Large intestine (tissue), 12 donors: ENCODE data around the gene GLRA3. TPM values are rescaled to one million over a fixed set of nuclear protein-coding genes. Genes with fewer than 3 reads are reported as not detected.
"Not testable (repeated sequence)": the region's sequence is repeated elsewhere in the genome, so short reads cannot be mapped to it uniquely, and the experiment has no call there.

Experiments used
- DNase-seq, 2 donors: peaks; one replicate each; pipeline versions ENCODE4 v3.0.0 to v3.0.0-alpha.2; 2013
- H3K27ac ChIP-seq: one replicate; pipeline ENCODE4 v1.5.1; 2013; ENCODE audit warnings: low read length
- H3K27me3 ChIP-seq: 2 replicates; pipeline ENCODE4 v1.6.1; 2013; ENCODE audit warnings: low read length; ENCODE audit not compliant: control insufficient read depth, insufficient read depth
- H3K36me3 ChIP-seq: 2 replicates; pipeline ENCODE4 v1.6.1; 2013; ENCODE audit warnings: low read length; ENCODE audit not compliant: control insufficient read depth, insufficient read depth
- H3K4me1 ChIP-seq: one replicate; pipeline ENCODE4 v1.6.1; 2013; ENCODE audit warnings: low read length; ENCODE audit not compliant: control insufficient read depth, insufficient read depth
- H3K4me3 ChIP-seq: one replicate; pipeline ENCODE4 v1.5.1; 2013; ENCODE audit warnings: low read length
- H3K9me3 ChIP-seq: one replicate; pipeline ENCODE4 v1.6.1; 2013; ENCODE audit warnings: mild to moderate bottlenecking, low read depth, low read length, moderate library complexity; ENCODE audit not compliant: control insufficient read depth
- WGBS: methylation state at CpG from one replicate; pipeline ENCODE4 v1.1.5; 2013; ENCODE audit warnings: low lambda C conversion rate; ENCODE audit not compliant: insufficient coverage; 5-methylcytosine and 5-hydroxymethylcytosine counted together
- long read RNA-seq, 11 donors: transcript quantifications; one replicate each; lab custom pipeline, GENCODE V29; 2026
- polyA plus RNA-seq: library from polyadenylated mRNA; unstranded; fragments of 120-200 nt; gene quantifications from one replicate; pipeline ENCODE4 v1.2.1, GENCODE V29; 2013

Gene GLRA3
- polyA plus RNA-seq, result 1.0 TPM
- long read RNA-seq, donor 1, result 0 reads
- long read RNA-seq, donor 2, result 0 reads
- long read RNA-seq, donor 3, result 0 reads
- long read RNA-seq, donor 4, result 0 reads
- long read RNA-seq, donor 5, result 0 reads
- long read RNA-seq, donor 6, partial matches to known transcripts, result 0 of 1 reads
- long read RNA-seq, donor 6, other reads (novel, unspliced or antisense), result 0 of 1 reads
- long read RNA-seq, donor 7, result 0 reads
- long read RNA-seq, donor 8, result 0 reads
- long read RNA-seq, donor 9, result 0 reads
- long read RNA-seq, donor 10, result 0 reads
- long read RNA-seq, donor 11, result 0 reads

DNA sequence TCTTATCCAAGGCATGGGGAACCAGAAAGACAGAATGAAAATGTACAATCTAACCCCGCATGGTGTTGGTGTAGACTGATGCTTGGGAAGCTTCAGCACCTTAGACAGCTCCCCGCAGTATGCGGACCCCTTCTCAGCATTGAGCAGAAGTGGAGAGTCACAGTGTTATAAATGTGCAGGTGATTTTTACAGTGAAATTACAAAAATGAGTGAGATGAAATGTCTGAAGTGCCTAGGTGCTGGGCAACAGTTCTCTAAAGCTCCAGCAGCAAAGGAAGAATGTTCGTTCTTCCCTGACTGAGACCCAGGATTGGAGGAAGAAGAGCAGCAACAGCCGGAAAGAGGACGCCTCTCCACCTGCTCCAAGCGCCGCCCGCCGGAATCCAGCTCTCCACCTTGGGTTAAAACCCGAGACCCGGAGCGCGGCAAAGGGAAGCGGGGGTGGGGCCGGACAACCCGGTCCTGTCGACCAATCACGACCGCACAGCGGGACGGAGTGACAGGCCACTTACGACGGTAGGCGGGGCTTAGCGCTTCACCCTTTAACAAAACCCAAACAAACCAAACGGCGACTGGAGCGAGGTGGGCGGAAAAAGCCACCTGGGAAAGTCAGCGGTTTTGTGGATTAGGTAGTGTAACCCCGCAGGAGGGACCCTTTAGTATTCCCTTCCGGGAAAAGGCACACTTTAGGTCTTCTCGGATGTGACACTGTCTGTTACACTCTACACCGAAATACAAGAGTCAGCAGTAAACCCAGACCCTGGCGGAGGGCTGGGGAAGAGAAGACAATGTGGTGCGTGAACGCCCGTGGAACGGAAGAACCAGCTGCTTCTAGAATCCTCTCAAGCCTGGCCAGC, at the start of gene GLRA3:
Gene GLRA3, minus strand, starts transcription at position 403 of the 857 bp plus-strand sequence. CDS start 436 bp downstream, outside the sequence.
- H3K27ac ChIP-seq, result no peak within 1 kb of the TSS
- peak within 1 kb of the TSS; percentile 35 for H3K4me3 ChIP-seq
- peaks cover 3% of the 10 kb centered on the region for H3K4me1 ChIP-seq
- no peaks in the 10 kb centered on the region for H3K9me3 ChIP-seq
- DNase-seq, result peak; percentile 17 to 51
- H3K36me3 ChIP-seq, result no peaks in the 10 kb centered on the region
- WGBS, result no CpG with 5 or more reads among the region's 40 CpGs
- no peaks in the 10 kb centered on the region for H3K27me3 ChIP-seq

DNA sequence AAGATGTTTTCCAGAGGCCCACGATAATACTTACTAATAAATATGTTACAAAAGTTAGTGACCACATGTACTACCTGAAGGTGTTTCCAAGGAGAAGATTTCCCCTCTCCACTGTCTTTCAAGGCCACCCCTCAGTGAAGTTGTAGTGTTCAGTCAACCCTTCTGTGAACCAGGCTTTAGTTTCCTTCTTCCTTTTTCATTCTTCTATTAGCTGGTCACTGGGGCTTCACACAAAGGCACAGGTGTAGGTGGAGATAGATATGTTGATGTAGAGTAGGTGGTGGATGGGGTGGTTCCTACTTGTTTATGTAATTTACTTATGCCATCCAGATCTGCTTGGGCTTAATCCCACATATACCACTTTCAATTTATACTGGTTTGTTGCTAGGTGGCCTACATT, 45.9 kb upstream of the GLRA3 start:
- H3K36me3 ChIP-seq, result no peaks in the 10 kb centered on the region
- no peak overlapping the region for H3K4me3 ChIP-seq
- H3K4me1 ChIP-seq, result peaks cover 7% of the 10 kb centered on the region
- no peaks in the 10 kb centered on the region for H3K9me3 ChIP-seq
- no CpG with 5 or more reads among the region's 1 CpG for WGBS
- no peak for DNase-seq
- H3K27me3 ChIP-seq, result no peaks in the 10 kb centered on the region
- no peak overlapping the region for H3K27ac ChIP-seq

DNA sequence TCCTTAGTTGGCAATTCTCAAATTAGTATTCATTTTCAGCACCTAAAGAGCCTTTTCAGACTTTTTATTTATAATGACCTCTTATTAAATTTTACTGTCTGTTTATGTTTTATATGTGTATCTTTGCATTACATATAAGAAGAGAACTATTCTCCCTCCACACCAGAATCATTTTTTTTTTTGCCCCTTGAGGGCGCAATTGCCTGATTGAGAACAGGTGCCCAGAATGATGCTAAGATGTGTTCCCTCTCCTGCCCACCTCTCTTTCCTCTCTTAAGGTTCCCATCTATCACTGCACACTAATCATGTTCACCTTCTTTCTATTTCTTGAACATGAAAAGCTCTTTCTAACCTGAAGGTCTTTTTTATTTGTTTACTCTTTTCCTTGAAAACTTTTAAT, 44.9 kb upstream of the GLRA3 start:
- Histone ChIP-seq H3K36me3 (no peaks in the 10 kb centered on the region), H3K27ac (no peak overlapping the region), H3K4me3 (no peak overlapping the region), H3K9me3 (no peaks in the 10 kb centered on the region), H3K27me3 (no peaks in the 10 kb centered on the region), H3K4me1 (peaks cover 7% of the 10 kb centered on the region)
- no peak for DNase-seq
- no CpG with 5 or more reads among the region's 1 CpG for WGBS

DNA sequence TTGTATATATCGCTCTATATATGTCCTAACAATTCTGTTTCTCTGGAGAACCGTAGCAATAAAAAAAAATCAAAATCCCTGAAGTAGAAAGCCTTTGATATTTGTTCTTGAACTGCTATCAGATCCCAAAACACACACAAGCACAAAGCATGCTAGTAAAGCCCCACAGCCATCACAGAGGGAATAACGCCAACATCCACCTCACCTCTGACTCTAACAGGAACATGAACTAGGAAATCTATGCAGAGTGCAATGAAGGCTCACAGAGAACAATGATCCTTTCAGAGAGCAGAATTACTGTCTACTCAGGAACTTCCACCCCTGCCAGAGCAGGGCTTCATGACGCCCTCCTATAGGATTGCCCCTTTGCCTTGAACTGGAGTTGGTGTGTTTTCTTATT, 44.1 kb upstream of the GLRA3 start:
- not testable (repeated sequence) for H3K27ac ChIP-seq, H3K36me3 ChIP-seq, H3K4me3 ChIP-seq, H3K9me3 ChIP-seq, DNase-seq, H3K4me1 ChIP-seq, H3K27me3 ChIP-seq
- 70% methylated on average over 2 of the region's 4 CpGs for WGBS

DNA sequence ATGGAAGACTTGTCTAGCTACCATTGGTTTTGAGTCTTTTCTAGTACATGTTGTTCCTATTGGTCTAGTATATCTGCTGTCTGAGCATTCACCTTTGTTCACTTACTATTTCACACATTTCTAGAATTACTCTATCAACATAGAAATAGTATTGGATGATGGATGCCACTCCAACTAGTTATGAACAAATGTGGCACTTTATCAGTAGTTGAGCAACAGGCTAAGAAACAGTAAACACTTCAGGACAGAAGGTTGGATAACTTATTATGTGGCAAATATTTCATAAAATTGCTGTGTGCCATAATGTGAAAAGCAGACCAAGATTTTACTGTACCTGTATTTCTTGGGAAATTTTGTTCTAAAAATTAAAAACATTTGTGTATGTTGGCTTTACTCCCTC, 42.4 kb upstream of the GLRA3 start:
- peak in 1 of 2 donors; percentile 3 for DNase-seq
- H3K9me3 ChIP-seq, result no peaks in the 10 kb centered on the region
- H3K36me3 ChIP-seq, result no peaks in the 10 kb centered on the region
- no peak overlapping the region for H3K4me3 ChIP-seq
- H3K27me3 ChIP-seq, result no peaks in the 10 kb centered on the region
- H3K4me1 ChIP-seq, result peaks cover 7% of the 10 kb centered on the region
- H3K27ac ChIP-seq, result peak overlapping the region; percentile 61

DNA sequence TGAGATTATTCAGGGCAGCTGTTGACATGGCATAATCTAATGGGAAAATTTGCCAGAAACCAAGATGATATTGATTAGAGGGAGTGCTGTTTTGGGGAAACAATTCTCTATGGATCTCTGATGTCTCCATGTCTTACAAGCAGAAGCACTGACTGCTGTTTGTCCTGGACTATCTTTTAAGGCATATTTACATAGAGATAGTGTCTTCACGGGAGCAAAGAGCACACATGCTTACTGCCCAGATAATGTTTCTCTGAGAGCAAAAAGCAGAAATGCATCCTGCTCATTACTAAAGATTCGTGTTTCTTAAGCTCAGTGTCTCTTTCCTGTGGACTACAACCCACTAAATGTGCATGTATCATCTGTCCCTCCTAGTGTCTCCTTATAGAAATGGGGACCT, 41.3 kb upstream of the GLRA3 start:
- Histone ChIP-seq H3K4me1 (peaks cover 7% of the 10 kb centered on the region), H3K36me3 (no peaks in the 10 kb centered on the region), H3K9me3 (no peaks in the 10 kb centered on the region), H3K27ac (peak overlapping the region; percentile 61), H3K4me3 (no peak overlapping the region), H3K27me3 (no peaks in the 10 kb centered on the region)
- peak; percentile 19 to 70 for DNase-seq
- WGBS, result 0% methylated on average over 1 of the region's 2 CpGs

DNA sequence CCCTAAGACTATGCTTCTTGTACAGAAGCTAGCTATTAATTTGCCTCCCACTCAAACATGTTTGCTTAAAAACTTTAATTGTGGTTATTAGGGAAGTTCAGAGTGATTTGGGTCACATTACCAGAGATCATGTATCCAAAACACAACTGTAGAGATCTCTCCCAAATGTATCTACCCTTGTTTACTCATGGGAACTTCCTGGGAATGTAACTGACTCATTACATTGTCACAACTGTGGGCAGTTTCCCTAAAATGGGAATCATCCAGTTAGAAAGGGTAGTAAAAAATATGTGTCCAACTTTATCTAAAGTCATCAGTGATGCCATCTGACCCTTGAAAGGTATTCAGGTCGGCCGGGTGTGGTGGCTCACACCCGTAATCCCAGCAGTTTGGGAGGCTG, 40.3 kb upstream of the GLRA3 start:
- Histone ChIP-seq H3K4me1 (peaks cover 7% of the 10 kb centered on the region), H3K9me3 (no peaks in the 10 kb centered on the region), H3K27ac (no peak overlapping the region), H3K27me3 (no peaks in the 10 kb centered on the region), H3K4me3 (no peak overlapping the region), H3K36me3 (no peaks in the 10 kb centered on the region)
- no CpG with 5 or more reads among the region's 3 CpGs for WGBS
- no peak for DNase-seq

DNA sequence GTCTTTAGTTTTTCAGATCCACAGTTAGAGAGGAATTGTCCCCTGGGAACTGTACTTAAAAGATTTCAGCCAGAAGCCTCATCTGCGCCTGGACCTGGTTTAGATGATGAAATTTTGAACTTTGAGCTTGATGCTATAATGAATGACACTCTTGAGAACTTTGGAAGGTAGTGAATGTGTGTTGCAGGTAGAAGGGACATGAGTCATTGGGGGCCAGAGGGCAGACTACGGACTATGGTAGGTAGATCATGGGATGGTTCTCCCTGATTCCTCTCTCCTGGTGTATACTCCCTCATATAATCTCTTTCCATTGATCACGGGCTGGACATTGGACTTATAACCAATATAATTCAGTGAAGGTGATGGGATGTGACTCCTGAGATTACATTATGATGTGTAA, 38.9 kb upstream of the GLRA3 start:
- Histone ChIP-seq H3K4me1 (peaks cover 7% of the 10 kb centered on the region), H3K27me3 (no peaks in the 10 kb centered on the region), H3K4me3 (no peak overlapping the region), H3K27ac (peak overlapping the region; percentile 40), H3K9me3 (no peaks in the 10 kb centered on the region), H3K36me3 (no peaks in the 10 kb centered on the region)
- peak; percentile 71 to 89 for DNase-seq
- WGBS, result no CpG with 5 or more reads among the region's 3 CpGs

DNA sequence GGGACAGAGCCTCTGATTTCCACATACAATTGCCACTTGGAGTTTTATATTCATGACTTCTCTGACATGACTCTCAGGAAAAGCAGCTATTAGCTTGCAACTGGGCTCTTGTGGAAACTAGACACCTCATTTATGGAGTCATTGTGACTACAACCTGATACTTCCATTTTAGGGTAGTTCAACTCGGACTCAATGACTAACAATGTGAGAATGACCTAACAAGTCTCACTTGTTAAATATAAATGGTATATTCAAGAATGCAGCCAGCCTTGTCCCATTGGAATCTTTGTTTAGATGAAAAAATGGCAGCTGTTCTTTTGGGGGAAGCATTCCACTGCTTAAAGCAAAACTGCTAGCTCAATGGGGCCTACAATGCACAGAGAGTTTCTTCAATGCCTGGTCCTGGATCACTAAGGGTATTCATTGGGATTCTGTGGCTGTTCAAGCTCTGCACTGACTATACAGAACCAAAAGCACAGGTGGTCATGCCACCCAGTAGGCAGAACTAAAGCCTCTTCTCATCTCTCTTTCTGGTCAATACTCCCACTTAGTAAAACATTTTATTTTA, 36.5 kb upstream of the GLRA3 start:
- Histone ChIP-seq H3K27ac (no peak overlapping the region), H3K4me1 (no peaks in the 10 kb centered on the region), H3K4me3 (no peak overlapping the region), H3K27me3 (no peaks in the 10 kb centered on the region), H3K36me3 (no peaks in the 10 kb centered on the region), H3K9me3 (no peaks in the 10 kb centered on the region)
- no peak for DNase-seq
- WGBS, result no CpG with 5 or more reads among the region's 1 CpG

DNA sequence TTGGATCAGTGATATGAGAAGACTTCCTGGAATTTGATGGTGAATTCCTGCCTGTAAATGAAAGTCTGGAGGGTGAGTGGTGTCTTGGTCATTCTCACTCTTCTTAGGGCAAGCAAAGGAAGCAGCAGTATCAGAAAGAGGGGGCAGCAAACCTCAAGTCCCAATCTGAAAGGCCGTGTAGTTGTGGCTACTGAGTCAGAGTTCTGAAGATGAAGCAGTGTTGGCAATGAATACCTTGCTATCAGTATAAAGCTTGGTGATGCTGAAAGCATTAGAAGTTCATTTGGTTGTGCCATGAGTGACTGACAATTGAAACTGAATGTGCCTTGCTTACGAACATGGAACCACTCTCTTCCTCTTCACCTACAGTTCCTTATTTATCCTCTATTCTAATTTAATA, 35.0 kb upstream of the GLRA3 start:
- H3K9me3 ChIP-seq, result no peaks in the 10 kb centered on the region
- no peak overlapping the region for H3K4me3 ChIP-seq
- no peaks in the 10 kb centered on the region for H3K27me3 ChIP-seq
- no peak overlapping the region for H3K27ac ChIP-seq
- DNase-seq, result no peak
- H3K4me1 ChIP-seq, result no peaks in the 10 kb centered on the region
- WGBS, result no CpG with 5 or more reads among the region's 2 CpGs
- no peaks in the 10 kb centered on the region for H3K36me3 ChIP-seq
